NK-92 treated with Interleukin-12 subunit alpha and Interleukin-12 subunit beta, amount 100 ng/mL, for 24 hours (cell line): ENCODE results near the gene OR56A1.
"Not testable (repeated sequence)": the region's sequence is repeated elsewhere in the genome, so short reads cannot be mapped to it uniquely, and the experiment has no call there.

Source experiments
- DNase-seq: peaks from one replicate; lab custom pipeline; 2025; lab: John Stamatoyannopoulos, UW

Gene OR56A1

GRCh38 chr11:6030708-6031405 lies at the start of gene OR56A1:
Gene OR56A1 (minus strand): TSS chr11:6030758. CDS start chr11:6027692, 3,066 bp downstream.
- DNase-seq, result no peak

- DNase-seq, result no peak
Observed at GRCh38 chr11:6079463-6079862, 48.9 kb upstream of the OR56A1 start.

- no peak for DNase-seq
Observed at GRCh38 chr11:6077723-6078122, 47.2 kb upstream of the OR56A1 start.

- not testable (repeated sequence) for DNase-seq
Observed at GRCh38 chr11:6076443-6076842, 45.9 kb upstream of the OR56A1 start.

- DNase-seq, result no peak
Observed at GRCh38 chr11:6067502-6067901, 36.9 kb upstream of the OR56A1 start.

GRCh38 chr11:6062691-6063358 lies 32.3 kb upstream of the OR56A1 start:
- DNase-seq, result no peak

- DNase-seq, result no peak
Observed at GRCh38 chr11:6061475-6061874, 30.9 kb upstream of the OR56A1 start.

- DNase-seq, result no peak
Observed at GRCh38 chr11:6057452-6057851, 26.9 kb upstream of the OR56A1 start.

GRCh38 chr11:6055569-6055968 lies 25.0 kb upstream of the OR56A1 start:
- DNase-seq, result no peak

GRCh38 chr11:6052374-6052773 lies 21.8 kb upstream of the OR56A1 start:
- no peak for DNase-seq

GRCh38 chr11:6040874-6041273 lies 10.3 kb upstream of the OR56A1 start:
- DNase-seq, result no peak

GRCh38 chr11:6027501-6027900 lies 3.1 kb downstream of the OR56A1 start:
- no peak for DNase-seq

GRCh38 chr11:6025056-6025455 lies 5.5 kb downstream of the OR56A1 start:
- DNase-seq, result no peak

GRCh38 chr11:6022956-6023355 lies 7.6 kb downstream of the OR56A1 start:
- DNase-seq, result no peak

- no peak for DNase-seq
Observed at GRCh38 chr11:6013042-6013441, 17.5 kb downstream of the OR56A1 start.

- DNase-seq, result no peak
Observed at GRCh38 chr11:6012035-6012668, 18.4 kb downstream of the OR56A1 start.

- DNase-seq, result no peak
Observed at GRCh38 chr11:6006846-6007245, 23.7 kb downstream of the OR56A1 start, which contains the start of gene OR56A4. Gene OR56A4 (minus strand): TSS chr11:6006946. CDS start chr11:6002992, 3,954 bp downstream.

- no peak for DNase-seq
Observed at GRCh38 chr11:6006395-6006794, 24.2 kb downstream of the OR56A1 start.

GRCh38 chr11:6002202-6002699 lies 28.3 kb downstream of the OR56A1 start:
- DNase-seq, result no peak

GRCh38 chr11:5994791-5995190 lies 35.8 kb downstream of the OR56A1 start:
- no peak for DNase-seq

- DNase-seq, result no peak
Observed at GRCh38 chr11:5992604-5993251, 37.8 kb downstream of the OR56A1 start.

GRCh38 chr11:5992150-5992549 lies 38.4 kb downstream of the OR56A1 start:
- DNase-seq, result no peak
